ENCODE measurements around the gene EFCAB6.

The EFCAB6 gene

DNA sequence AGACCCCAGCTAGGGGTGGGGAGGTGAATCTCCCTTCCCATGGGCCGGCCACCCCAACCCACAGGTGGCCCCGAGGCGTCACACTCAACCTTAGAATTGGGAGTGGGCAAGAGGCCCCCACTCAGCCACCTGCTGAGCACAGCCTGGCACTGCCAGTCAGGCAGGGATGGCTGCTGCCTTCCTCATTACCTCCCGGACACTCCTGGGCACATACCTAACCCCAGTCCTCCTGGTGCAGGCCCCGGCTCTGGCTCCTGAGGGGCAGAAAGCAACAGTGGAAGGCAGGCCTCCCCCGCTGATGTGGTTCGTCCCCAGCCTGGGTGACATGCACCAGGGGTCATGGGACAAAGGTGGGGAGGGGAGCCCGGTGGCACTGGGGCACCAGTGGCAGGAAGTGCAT lies 296.7 kb downstream of the EFCAB6 start:
- no peak for FAIRE-seq

DNA sequence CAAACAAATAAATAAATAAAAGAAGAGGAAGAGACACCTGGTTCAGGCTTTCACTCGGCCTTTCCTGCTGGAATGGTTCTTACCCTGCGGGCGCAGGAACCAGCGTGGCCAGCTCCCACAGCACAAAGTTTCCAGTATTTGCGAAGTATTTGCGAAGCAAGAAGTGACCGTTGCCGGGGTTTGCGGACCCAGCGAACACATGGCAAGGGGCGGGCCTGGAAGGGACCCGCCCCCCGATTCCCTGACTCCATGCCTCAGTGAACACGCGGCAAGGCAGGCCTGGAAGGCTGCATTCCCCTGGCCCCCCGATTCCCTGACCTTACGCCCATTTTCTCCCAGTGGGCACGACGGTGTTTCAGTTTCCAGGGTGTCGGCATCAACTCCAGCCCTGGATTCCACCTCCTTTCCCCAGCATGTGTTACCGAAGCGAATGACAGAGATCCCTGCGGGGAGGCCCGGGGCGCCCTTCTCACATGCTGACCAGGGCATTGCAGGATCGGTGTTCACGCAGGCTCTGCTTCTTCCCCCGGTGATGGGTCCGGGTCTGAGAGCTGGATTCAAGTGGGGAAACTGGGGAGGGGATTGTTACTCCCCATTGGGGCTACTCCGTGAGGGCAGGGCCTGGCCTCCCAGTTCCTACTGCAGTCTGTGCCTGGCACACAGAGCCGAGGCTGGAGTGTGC lies 297.5 kb downstream of the EFCAB6 start:
- FAIRE-seq: no peak

DNA sequence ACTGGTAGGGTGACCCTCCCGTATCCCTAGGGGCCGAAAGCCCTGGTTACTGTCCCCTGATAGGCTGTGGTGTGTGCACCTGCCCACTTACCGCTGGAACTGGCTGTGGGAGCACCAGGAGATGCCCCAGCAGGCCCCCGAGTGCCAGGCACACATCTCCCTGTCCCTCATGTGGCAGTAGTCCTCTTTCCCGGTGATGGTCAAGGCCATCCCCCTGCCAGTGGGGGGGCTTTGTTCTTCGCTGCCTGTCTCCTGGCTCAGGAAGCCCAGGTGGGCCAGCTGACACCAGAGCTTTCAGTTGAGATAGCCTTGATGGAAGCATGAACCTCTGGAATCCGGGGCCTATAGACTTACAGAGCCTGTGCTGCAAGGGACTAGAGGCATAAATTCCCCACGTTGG lies 299.8 kb downstream of the EFCAB6 start:
- FAIRE-seq: no peak

DNA sequence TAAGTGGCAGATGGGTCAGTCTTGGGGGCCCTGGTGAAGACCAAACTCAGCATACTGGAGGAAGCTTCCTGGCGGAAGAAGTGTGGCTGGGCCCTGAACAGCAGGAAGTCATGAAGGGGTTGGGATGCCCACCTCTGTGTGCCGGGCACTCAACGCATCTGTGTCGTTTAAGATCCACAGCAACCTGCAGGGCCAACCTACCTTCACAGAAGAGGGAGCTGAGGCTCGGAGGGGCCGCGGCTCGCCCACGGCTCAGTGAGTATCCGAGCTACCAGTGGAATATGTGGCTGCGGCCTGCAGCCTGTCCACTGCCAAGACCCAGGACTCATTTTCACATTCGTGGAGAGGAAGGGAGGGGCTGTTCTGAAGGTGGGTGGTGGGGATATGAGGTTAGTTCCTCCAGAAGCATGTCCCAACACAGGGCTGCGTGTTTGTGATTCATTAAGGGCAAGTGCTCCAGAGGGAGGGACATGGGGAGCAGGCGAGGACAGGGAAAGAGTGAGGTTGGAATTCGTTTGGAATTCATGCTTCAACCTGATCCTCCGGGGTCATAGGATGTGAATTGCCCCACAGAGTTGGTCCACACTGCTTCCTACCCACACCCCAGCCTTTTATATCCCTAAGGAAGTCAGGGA lies 300.7 kb downstream of the EFCAB6 start:
- FAIRE-seq: no peak

DNA sequence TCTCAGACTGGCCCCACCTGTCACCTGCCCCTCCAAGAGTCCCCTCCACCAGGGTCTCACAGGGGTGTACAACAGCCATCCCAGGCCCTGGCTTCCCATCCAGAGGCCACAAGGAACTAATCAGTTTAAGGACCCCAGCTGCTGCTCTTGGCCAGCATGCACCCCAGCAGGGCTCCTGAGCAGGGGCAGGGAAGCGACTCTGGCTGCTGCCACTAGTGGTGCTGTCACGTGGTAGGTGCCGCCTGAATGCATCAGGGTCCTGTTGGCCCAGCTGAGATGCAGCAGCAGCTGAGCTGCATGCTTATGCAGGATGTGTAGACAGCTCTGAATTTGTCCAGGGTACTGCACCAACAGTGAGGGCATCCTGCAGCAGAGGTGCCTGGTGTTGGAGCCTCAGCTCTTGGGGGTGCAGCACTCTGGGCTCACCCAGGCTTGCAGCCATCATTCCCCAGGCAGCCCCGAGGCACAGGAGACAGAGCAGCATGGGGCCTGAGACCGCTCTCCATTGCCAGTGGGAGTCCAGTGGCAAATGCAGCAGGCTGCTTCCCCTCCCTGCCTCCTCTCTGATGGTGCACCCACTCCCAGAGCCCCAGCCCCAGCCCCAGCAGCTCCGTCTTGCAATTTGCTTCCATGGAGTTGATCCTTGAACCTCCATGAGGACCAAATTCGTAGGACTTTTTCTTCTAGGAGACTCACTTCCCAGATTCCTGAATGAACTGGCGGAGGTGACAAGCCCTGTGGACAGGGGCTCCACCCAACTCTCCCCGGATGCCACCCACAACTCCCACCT lies 301.6 kb downstream of the EFCAB6 start:
- FAIRE-seq: no peak

DNA sequence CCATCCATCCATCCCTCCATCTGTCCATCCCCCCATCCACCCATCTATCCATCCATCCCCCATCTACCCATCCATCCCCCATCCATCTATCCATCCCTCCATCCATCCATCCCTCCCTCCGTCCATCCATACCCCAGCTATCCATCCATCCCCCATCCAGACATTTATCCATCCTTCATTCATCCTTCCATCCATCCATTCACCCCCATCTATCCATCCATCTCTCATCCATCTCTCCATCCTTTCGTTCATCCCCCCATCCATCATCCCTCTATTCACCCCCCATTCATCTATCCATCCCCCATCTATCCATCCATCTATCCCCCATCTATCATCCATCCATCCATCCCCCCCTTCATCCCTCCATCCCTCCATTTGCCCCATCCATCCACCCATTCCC lies 302.8 kb downstream of the EFCAB6 start:
- FAIRE-seq: no peak

DNA sequence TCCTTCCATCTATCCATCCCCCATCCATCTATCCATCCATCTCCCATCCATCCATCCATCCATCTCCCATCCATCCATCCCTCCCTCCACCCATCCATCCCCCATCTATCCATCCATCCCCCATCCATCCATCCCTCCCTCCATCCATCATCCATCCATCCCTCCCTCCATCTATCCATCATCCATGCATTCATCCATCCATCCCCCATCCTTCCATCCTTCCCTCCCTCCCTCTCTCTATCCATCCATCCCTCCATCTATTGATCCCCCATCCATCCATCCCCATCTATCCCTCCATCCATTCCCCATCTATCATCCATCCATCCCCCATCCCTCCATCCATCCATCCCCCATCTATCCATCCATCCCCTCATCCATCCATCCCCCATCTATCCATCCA lies 303.6 kb downstream of the EFCAB6 start:
- no peak for FAIRE-seq

DNA sequence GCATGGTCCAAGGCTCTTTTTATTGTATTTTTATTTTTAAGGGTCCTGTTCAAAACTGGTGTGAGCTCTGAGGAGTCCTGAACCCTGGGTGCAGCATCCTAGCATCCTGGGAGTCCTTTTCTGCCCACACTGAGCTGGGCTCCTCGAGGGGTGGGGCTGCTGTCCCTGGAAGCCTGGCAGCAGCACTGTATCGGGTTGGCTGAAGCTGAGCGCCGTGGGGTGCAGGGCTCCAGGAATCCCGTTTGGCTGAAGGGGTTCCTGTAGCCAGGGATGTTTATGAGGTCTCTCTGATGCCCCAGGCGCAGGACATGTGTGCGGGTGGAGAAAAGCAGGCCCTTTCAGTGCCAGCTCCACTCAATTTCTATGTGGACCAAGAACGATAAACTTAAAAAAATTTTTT lies 304.9 kb downstream of the EFCAB6 start:
- no peak for FAIRE-seq

DNA sequence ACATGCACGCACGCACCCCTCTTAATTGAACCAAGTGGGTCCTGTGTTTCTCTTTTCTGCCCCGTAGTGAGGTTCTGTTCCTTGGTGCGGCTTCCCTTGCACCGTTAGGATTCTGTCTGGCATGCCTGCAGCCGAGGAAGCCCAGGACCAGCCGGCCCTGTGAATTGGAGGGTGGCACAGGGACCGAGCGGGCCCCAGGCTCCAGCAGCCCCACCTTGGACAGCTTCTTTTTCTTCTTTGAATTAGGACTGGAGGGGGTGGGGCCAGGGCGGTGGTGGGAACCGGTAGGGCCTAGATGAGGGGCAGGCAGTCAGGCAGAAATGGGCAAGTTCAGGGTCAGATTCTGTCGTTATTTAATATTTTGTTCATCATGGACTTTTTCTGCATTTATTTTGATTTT lies 305.6 kb downstream of the EFCAB6 start:
- no peak for FAIRE-seq

DNA sequence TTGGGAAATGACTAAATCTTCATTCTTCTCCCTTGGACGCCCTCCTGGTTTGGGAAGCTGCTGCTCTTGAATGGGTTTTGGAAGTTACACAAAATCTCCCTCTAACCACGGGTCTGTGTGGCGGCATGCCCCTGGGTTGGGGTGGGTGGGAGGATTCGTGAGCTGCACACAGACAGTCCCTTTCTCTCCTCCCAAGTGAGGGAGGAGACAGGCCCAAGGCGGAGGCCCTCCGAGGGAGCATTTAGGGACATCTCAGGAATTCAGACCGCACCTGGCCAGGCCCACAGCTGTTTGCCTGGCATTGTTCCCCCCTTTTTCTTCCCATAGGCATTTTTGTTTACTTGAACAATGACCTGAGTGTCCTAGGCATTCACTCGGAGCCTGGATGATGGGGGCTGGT lies 306.2 kb downstream of the EFCAB6 start:
- no peak for FAIRE-seq

DNA sequence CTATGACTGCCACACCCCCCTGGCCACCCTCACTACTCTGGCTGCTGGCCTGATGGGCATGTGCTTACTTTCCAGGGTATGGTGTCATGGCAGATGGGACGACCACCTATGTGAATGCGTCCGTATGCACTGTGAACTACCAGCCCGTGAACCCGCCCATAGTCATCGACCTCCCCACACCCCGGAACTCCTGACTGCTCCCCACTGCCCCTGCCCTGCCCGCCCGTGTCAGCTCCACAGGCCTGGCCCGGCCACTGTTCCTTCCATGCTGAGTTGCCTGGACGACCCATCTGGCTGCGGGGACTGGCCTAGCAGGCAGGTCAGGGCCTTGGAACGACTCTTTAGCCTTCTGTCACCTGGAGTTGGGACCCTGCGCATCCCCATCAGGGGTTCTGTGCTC lies 306.7 kb downstream of the EFCAB6 start:
- FAIRE-seq: no peak

DNA sequence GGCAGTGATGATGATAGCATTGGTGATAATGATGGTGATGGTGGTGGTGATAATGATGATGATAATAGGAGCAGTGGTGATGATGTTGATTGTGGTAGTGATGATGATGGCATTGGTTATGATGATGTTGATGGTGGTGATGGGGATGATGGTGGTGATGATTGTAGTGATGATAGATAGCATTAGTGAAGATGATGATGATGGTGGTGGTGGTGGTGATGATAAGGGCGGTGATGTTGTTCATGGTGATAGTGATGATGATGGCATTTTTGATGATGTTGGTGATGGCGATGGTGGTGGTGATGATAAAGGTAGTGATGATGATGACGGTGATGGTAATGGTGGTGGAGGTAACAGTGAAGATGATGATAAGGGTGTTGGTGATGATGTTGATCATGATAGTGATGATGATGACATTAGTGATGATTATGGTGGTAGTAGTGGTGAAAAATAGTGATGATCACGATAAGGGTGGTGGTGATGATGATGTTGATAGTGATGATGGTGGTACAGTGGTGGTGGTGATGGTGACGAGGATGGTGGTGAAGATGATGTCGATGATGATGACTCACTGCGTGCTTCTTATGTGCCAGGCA lies 307.3 kb downstream of the EFCAB6 start:
- FAIRE-seq: no peak

DNA sequence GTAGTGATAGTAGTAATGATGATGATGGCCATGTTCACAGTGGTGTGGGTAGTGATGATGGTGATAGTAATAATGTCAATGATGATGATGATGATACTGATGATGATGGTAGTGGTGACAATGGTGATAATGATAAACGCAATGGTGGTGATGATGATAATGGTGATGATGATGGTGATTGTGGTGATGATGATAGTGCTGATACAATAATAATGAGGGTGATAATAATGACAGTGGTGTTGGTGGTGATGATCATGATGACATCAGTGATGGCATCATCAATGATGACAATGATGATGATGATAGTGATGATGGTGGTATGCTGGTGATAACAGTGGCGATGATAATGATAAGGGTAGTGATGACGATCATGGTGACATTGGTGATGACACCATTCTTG lies 308.0 kb downstream of the EFCAB6 start:
- FAIRE-seq: no peak

DNA sequence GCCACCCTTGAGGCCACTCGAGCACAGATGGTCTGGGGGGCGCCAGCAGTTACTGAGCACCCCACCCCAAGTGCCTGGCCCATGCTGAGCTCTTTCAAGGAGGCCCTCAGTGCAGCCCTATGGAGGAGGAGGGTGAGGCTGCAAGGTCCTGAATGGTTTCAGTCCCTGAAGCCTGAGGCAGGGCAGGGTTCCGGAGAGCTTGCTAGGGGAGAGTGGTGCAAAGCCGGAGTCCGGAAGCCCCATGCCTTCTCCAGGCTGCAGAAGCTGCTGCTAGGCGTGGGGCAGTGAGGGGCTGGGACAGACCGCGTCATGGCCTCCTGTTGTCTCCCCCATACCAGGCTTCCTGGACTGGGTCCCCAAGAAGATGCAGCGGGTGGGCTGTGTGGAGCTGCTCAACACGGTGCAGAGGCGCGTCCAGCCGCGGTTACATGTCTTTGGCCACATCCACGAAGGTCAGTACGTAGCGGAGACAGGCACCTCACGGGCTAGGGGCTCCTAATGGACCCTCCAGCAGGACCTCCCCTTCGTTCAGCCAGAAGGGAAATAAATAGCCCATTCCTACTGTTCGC lies 309.7 kb downstream of the EFCAB6 start:
- FAIRE-seq: no peak

DNA sequence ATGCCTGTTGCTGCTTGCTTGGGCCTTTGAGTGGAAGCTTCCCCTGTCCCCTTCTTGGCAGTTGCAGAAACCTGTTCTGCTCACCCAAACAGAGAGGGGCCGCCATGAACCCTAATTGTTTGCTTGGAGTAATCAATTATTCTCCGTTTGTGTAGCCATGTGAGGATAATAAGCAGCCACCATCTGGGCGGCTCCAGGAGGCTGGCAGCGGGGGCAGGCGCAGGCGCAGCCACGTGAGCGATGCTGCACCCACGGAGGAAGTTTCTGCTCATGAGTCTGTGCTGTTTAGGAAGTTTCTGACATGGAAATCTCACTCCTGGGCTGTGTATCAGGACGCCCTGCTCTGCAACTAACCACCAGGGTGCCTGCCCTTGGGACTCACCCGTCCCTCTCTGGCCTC lies 310.2 kb downstream of the EFCAB6 start:
- FAIRE-seq: no peak

DNA sequence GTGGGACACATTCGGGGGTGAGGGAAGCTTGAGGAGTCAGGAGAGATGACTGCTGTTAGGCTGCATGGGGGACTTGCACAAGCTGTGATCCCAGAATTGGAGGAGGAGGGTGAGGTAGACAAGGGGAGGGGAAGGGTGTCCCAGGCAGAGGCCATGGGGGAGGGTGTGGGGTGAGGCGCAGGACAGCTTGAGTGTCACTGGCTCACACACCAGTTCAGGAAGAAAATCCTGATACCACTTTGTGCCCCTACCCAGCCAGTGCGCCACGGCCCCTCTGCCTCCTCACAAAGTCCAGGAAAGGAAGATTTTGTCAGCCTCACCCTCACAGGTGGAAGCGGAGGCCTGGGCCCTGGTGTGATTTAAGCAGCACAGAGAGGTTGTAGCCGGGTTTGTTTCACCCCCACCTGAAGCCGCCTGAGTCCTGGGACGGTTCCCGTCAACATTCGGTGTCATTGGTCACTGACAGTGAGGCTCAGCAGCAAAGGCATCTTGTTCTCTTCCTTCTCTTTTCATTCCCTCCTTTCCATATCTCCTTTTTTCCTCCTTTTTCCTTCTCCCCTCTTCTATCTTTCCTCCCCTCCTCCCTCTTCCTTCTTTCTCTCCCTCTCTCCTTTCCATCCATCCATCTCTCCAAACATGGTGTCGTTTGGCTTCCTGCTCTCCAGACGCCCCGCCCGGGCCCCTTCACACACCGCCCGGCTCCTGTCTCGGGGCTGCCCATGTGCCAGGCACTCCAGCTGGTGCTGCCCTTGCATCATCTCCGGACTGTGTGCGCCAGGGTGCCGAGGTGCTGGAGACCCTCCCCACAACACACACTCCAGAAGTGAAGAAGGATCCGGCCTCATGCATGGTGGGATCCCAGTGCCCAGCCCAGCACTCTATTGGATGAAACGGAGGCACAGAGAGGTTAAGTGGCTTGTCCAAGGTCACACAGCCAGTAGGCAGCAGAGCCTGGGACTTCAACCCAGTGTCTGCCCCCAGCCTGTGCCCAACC lies 311.0 kb downstream of the EFCAB6 start:
- no peak for FAIRE-seq

DNA sequence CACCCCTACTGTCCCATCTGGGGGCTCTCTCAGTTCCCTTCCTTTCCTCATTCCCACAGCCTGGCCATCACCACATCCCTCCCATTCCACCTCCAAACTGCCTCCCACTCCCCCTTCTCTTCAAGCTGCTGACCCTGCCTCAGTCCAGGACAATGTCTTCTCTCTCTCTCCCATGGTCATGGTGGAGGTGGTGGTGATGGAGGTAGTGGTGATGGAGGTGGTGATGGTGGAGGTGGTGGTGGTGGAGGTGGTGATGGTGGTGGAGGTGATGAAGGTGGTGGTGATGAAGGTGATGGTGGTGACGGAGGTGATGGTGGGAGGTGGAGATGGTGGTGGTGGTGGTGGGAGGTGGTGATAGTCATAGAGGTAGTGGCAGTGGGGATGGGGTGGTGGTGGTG lies 313.2 kb downstream of the EFCAB6 start:
- no peak for FAIRE-seq

DNA sequence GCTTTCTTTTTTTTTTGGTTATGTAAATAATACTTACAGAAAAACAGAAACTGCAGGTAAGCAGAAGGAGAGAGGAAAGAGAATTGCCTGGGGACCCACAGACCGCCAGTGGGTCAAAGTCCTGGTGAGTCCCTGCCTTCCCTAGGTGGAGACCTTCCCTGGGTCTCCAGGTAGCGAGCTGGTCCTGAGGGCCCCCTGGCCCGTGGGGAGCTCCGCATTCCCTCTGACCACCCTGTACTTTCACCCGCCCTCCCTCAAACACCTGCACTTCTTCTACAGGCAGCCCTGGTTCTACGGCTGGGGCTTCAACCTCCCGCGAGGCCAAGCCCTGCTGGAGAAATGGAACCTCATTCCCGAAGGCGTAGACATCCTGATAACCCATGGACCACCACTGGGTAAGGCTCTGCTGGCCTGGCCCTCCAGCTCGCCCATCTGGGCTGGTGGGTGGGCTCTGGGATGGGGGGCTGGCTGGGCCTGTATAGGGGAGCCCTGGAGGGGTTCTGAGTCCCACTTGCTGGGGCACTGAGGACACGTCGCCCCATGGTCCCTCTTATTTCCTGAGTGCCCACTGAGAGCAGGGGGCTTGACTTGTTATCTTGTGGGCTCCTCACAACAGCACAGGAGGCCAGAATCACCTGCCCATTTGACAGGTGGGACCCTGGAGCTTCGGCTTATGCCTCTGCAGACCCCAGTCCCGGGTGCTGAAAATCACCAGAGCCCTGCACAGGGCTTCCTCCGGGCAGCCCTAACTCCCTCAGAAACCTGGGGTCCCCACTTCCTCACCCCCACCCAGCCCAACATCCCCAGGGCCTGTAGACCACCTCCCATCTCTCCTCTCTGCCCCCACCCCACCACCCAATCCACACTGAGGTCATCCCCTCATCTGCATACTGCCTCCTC lies 313.9 kb downstream of the EFCAB6 start:
- FAIRE-seq: no peak

DNA sequence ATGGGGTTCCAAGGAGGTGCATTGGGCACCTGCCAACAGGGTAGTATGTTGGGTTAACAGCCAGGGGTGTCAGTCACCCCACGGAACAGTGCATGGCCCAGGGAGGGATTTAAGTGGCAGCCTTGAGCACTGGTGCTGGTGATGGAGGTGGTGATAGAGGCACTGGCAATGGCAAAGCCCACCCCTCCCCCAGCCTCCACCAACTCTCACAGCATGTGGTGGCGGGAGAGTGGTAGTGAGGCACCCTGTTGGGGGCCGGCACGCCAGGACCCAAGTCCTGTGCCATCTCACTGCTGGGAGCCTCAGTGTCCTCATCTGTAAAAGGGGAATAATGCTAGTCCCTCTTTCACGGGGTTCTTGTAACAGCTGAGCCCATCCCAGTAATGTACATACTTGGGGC lies 318.8 kb downstream of the EFCAB6 start:
- FAIRE-seq: no peak

DNA sequence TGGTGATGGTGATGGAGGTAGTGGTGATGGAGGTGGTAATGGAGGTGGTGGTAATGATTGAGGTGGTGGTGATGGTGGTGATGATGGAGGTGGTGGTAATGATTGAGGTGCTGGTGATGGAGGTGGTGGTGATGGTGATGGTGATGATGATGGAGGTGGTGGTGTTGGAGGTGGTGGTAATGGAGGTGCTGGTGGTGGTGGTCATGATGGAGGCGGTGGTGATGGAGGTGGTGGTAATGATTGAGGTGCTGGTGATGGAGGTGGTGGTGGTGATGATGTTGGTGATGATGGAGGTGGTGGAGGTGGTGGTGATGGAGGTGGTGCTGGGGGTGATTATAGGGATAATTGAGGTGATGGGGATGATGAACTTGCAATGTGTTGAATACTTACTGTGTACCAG lies 320.4 kb downstream of the EFCAB6 start:
- no peak for FAIRE-seq

DNA sequence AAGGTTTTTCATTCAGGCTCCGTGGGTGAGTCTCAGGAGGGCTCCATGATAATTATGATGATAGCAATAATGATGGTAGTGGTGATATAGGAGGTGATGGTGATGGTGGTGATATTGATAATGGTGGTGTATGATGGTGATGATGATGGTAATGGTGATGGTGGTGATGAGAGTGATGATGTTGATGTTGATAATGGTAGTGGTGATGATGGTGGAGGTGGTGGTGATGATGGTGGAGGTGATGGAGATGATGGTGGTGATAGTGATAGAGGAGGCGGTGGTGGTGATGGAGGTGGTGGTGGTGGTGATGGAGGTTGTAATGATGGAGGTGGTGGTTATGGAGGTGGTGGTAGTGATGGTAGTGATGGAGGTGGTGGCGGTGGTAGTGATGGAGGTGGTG lies 320.9 kb downstream of the EFCAB6 start:
- FAIRE-seq: no peak
